HG02759 (cell line): ENCODE measurements around the gene STK39.
A peak's percentile ranks its signal among the peaks of the same experiment; 100 is the strongest.

ENCODE experiments used
- ATAC-seq: cut with Tn5 transposase; IDR thresholded peaks from one replicate; pipeline ENCODE4 v1.9.1; 2021; ENCODE audit warnings: mild to moderate bottlenecking, moderate library complexity; ENCODE audit not compliant: unreplicated experiment

STK39 gene

GRCh38 chr2:168105127-168105683 is 142.2 kb downstream of the STK39 start:
- no peak for ATAC-seq

DNA sequence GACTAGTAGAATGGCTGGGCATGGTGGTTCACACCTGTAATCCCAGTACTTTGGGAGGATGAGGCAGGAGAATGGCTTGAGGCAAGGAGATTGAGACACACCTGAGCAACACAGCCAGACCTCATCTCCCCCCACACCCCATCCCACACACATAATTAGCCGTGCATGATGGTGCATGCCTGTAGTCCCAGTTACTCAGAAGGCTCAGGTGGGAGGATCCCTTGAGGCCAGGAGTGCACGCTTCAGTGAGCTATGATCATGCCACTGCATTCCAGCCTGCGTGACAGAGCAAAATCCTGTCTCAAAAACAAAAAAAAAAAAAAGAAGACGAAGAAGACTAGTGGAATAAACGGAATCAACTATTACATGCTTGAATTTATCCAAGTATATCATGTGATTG is 150.0 kb downstream of the STK39 start:
- ATAC-seq: no peak

GRCh38 chr2:168096158-168096557 is 151.2 kb downstream of the STK39 start:
- ATAC-seq: no peak

DNA sequence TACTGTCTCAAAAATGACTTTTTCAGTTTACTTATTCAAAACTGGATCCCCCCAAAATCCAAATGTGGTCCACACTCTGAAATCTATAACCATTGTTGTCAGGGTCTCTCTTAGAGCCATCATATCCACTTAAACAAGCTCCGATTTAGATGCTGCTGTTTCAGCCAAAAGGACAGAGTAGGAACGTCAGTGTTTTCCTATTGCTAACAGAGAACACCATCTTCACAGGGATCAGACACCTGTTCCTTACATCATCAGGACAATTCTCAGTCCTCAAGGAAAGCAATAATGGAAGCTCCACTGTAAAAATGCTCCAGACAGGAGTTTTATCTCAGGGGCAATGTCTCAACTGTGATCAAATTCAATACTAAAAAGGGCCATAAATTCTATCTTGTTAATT is 155.4 kb downstream of the STK39 start:
- no peak for ATAC-seq

DNA sequence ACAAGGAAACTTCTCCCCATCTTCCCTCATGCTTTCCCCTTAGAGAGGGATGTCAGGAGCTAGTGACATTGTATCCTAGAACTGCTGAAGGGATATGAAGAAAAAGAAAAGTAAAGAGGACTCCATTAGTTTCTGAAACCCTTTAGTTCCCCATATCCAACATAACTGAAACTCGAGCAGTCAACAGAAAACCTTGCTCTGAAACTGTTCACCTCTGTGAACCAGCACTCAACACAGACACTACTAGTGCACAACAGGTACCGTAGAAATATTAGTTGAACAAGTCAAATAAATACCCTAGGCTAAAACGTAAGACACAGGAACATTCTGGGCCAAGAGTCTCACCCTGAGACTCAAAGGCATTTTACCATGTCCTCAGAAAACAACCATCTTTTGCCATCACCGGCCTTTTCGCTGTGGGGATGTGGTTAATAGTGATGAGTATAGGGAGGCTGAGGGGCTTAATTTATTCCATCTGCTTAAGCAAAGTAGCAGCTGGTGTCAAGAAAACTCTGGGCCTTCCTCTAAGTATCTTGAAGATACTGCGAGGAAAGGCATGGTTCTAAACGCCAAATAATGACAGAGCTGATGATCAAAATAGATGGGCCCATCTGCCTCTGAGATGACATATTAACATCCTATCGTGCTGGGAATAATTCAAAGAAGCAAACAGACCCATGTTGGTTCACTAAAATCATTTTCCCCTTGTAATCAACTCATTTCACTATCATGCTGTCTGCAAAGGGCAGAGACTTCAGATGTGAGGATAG is 156.8 kb downstream of the STK39 start:
- ATAC-seq: peak; percentile 83

DNA sequence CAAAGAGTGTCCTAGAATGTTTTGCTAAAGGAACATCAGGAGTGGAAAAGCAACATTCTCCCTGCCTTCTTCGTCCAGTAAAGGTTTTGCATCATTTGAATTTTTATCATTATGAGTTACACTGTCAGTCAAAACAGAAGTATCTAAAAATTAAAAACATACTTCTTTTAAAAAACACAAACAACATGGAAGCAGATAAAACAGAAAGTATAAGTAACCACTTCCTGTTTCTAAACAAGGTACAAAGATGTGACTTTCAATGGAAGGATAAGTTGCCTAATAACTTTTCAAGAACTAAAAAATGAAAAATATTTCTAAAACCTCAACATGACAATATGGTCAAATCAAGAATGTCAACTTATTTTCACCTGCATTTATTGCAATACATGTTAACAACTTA is 158.2 kb downstream of the STK39 start:
- no peak for ATAC-seq

DNA sequence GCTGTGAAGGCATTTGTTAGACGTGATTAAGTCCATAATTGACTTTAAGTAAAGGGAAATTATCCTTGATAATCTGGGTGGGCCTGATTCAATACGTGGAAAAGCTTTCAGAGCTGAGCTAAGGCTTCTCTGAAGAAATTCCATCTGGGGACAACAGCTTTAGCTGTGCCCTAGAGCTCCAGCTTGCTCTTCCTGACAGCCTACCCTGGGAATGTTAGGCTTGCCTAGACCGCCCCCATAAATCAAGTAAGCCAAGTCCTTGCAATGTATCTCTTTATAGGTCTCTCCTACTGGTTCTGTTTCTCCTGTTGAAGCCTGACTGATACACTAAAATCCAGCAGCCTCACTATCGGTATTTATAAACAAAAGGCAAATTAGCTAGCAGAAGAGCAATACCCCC is 160.0 kb downstream of the STK39 start:
- ATAC-seq: no peak

DNA sequence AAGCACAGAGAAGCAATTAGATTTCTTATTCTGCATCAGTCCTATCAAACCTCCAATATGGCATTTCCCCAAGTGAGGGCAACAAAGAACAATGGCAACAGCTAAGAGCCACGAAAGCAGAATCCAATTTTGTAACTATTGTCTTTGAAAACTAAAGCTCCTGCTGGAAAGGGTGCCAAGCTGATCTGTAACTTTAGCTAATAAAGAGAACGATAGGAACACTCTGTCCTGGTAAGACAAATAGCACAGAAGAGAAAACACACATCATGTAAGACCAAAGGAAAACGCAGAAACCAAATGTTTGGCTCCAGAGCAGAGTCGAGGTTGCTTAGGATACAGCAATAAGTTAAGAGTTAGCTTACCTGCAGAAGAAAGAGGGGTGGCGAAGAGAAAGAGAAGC is 160.5 kb downstream of the STK39 start:
- no peak for ATAC-seq

DNA sequence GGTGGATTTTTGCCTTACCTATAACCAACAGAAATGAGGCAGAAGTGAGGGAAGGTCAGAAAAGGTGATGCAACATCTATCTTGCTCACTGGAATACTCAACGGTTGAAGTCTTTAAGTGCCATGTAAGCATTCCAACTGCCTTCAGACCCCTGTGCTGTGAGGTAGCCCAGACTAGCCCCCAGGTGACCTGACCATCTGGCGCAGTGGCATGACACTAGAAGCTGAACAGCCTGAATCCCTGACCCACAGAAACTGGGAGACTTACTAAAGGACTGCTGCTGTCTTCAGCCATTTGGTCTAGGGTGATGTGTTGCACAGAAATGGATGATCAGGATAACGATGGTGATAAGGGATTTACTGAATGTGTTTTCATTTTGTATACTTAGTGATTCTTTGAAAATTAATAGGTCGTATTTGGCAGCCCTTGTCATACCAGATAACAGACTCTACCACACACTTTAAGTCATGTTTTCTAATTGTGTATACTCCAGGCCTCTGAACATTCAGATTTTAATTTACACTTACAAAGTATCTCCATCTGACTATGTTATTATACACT is 161.5 kb downstream of the STK39 start:
- no peak for ATAC-seq

- ATAC-seq: no peak
These were observed 163.1 kb downstream of the STK39 start for GRCh38 chr2:168084288-168084687.

GRCh38 chr2:168081452-168081851 is 165.9 kb downstream of the STK39 start:
- peak; percentile 77 for ATAC-seq

DNA sequence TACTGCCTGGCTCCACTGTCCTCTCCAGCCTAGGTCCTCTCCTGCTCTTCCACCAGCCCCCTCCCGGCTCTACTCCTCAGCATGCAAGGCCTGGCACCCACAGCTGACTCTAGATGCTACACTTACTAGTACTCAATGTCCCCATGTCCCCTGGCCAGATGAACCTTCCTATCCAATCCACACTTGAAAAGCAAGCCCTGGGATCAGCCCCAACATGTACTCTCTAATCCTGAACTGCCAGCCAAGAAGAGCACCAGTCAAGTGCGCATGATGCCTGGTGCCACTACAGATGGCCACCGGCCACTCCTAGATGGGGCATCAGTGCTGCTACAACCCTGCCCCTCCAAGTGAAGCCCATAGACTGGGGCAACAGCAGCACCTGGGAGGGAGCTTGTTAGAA is 168.2 kb downstream of the STK39 start:
- no peak for ATAC-seq

DNA sequence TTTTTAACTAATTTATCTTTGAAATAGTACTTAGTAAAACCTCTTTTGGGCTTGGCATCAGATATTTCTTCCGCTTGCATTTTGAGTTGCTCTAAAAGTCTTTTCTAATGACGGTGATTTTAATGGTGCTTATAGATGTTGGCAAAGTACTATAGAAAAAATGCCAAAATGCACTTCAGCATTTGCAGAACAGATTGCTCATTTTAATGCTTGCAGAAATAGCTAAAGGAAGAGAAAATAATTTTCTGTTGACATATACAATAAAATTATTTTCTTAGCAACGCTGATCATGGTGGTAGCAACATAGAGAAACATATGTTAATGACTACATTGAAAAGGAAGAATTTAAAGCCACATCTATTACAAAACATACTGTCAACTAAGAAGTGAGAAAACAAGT is 170.7 kb downstream of the STK39 start:
- ATAC-seq: no peak

- no peak for ATAC-seq
These were observed 171.9 kb downstream of the STK39 start for GRCh38 chr2:168075446-168075845.

GRCh38 chr2:168072626-168073303 is 174.6 kb downstream of the STK39 start:
- ATAC-seq: no peak

- ATAC-seq: no peak
These were observed 183.1 kb downstream of the STK39 start for GRCh38 chr2:168064011-168064998.

DNA sequence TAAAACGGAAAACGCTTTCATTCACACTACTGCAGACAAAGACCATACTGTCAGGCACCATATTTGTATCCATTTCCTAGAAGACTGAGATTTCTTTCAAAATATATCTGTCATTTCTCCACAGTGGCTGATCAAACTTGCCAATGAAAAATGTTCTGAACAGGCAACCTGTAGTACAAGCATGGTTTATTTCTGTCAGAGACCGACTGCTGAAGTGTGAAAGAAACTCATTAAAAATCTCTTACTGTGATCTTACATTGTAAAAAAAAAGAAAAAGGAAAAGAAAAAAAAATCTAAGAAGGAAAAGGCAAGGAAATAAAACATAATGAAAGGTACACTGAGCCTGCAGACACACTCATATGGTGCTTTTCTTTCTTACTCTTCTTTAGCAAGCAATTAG is 184.5 kb downstream of the STK39 start:
- ATAC-seq: no peak

GRCh38 chr2:168062054-168062453 is 185.3 kb downstream of the STK39 start:
- ATAC-seq: no peak

DNA sequence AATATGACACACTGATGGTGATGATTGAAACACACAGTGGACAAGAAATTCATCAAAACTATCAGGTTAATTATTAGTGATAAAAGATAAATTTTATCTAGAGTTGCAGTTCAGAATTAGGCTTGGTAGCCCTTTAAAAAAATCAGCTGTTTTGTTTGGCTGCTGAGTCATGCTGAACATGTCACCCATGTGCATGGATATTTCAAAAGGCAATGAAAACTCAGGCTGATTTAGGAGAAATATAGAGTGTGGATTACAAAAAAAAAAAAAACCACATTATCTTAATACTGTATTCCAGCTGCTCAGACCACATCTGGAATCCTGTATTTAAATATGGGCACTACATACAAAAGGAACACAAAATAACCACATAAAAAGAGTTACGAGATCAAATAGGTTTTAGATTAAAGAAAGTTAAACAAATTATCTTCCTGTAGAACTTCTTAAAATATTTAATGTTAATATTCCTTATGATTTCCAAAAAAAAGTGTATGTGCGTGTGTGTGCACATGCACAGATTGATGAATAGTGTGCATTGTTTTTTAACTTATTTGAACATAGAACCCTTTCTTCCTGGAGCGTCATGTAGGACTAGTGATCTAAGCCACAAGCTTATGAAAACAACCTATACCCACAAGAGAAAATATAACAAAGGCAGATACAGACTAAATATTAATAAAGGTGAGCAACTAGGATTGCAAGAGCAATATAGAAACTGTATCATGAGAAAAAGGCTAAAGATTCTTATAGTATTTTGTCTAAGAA is 186.2 kb downstream of the STK39 start:
- ATAC-seq: no peak

DNA sequence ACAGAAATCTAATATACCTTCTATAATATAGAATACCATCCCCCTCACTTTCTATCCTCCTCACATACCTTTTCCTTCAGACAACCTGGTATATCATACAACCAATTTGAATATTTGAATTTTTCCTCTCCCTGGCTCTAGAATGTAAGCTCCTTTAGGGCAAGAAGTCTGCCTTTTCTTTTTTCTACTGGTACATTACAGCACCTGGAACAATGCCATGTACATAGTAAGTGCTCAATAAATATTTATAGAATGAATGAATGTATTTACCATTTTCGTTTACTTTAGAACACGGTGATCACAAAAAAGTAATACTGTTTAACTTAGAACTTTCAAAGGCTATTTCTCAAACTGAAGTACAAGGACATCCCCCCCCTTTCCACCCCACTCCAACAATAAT is 187.6 kb downstream of the STK39 start:
- ATAC-seq: no peak
